OCI-LY1 (cell line): ENCODE measurements around the gene ANKRD10.

ENCODE experiments used
- EZH2 ChIP-seq: fragments of 200-600 bp; sonication (generic), shearing (Covaris generic); IDR thresholded peaks from 2 replicates; pipeline ENCODE4 v1.8.0; 2017; ENCODE audit warnings: borderline replicate concordance, mixed run types, mild to moderate bottlenecking, antibody characterized with exemption, low read length, moderate library complexity, mixed read lengths
- TF ChIP-seq, protein P1 (sequence below): fragments of 200-600 bp; sonication (generic), shearing (Covaris generic); IDR thresholded peaks from 2 replicates; pipeline ENCODE4 v1.5.1; 2017; ENCODE audit warnings: mild to moderate bottlenecking, antibody characterized with exemption, low read length, moderate library complexity, mixed read lengths

DNA sequence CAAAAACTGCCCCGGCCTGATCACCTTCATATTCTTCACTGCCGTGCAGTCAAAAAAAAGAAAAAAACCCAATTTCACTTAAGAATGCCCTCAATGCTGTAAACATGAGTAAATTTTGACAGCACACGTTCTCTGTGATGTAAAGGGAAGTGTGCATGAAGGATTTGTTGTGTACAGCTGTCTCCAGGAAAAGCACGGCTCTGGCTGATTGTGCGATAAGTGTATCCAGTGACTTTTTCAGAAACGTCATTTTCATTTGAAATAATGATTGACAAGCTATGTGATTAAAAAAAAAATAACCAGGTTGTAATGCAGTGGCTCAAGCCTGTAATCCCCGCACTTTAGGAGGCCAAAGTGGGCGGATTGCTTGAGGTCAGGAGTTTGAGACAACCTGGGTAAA is 39.6 kb downstream of the ANKRD10 start:
- TF ChIP-seq, protein P1, sequence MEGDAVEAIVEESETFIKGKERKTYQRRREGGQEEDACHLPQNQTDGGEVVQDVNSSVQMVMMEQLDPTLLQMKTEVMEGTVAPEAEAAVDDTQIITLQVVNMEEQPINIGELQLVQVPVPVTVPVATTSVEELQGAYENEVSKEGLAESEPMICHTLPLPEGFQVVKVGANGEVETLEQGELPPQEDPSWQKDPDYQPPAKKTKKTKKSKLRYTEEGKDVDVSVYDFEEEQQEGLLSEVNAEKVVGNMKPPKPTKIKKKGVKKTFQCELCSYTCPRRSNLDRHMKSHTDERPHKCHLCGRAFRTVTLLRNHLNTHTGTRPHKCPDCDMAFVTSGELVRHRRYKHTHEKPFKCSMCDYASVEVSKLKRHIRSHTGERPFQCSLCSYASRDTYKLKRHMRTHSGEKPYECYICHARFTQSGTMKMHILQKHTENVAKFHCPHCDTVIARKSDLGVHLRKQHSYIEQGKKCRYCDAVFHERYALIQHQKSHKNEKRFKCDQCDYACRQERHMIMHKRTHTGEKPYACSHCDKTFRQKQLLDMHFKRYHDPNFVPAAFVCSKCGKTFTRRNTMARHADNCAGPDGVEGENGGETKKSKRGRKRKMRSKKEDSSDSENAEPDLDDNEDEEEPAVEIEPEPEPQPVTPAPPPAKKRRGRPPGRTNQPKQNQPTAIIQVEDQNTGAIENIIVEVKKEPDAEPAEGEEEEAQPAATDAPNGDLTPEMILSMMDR: no peak
- no peak for TF ChIP-seq EZH2
